Common myeloid progenitor, CD34-positive (primary cell): ENCODE results near the gene APBA1.

Experiments
- CTCF ChIA-PET: fragments of 350-600 bp; sonication (Branson Sonifier 250); formaldehyde crosslinking; loops from one replicate; lab custom pipeline; 2021; ENCODE audit warnings: antibody characterized with exemption; lab: Charles Lee
- POLR2A ChIA-PET: fragments of 350-600 bp; sonication (Branson Sonifier 250); formaldehyde crosslinking; loops from one replicate; lab custom pipeline; 2021; ENCODE audit warnings: antibody characterized with exemption; lab: Charles Lee
- DNase-seq, 3 donors: peaks; one replicate each; pipeline versions ENCODE4 v3.0.0 to v3.0.0-alpha.2; 2013
- H3K27ac ChIP-seq, 2 experiments: 1 replicate in 1 of 2; 2 replicates in 1 of 2; pipeline ENCODE4 v1.7.0; 2013; ENCODE audit warnings: inconsistent platforms in 2 of 2, low read length in 2 of 2, mild to moderate bottlenecking in 2 of 2, low read depth in 1 of 2, moderate library complexity in 1 of 2; ENCODE audit not compliant: severe bottlenecking in 2 of 2, insufficient read depth in 1 of 2, poor library complexity in 1 of 2
- H3K27me3 ChIP-seq, 5 experiments: replicated peaks in 2 of 5; 1 replicate in 3 of 5; 2 replicates in 2 of 5; pipeline versions ENCODE4 v1.6.1 to v1.7.0; 2013; ENCODE audit warnings: low read length in 4 of 5, mild to moderate bottlenecking in 2 of 5, moderate library complexity in 2 of 5, inconsistent platforms in 1 of 5; ENCODE audit not compliant: insufficient read depth in 5 of 5, control insufficient read depth in 4 of 5
- H3K36me3 ChIP-seq, 4 experiments: 1 replicate in 2 of 4; 2 replicates in 2 of 4; pipeline versions ENCODE4 v1.6.1 to v1.7.0; 2013; ENCODE audit warnings: low read length in 3 of 4, control low read depth in 1 of 4, mild to moderate bottlenecking in 1 of 4; ENCODE audit not compliant: control insufficient read depth in 4 of 4, insufficient read depth in 4 of 4
- H3K4me1 ChIP-seq, 4 experiments: 1 replicate in 3 of 4; 2 replicates in 1 of 4; pipeline versions ENCODE4 v1.6.1 to v1.7.1; 2013; ENCODE audit warnings: low read length in 3 of 4, mild to moderate bottlenecking in 3 of 4, control low read depth in 1 of 4, inconsistent platforms in 1 of 4, moderate library complexity in 1 of 4; ENCODE audit not compliant: control insufficient read depth in 4 of 4, insufficient read depth in 4 of 4; ENCODE audit errors: control extremely low read depth in 1 of 4
- H3K4me3 ChIP-seq, 7 experiments: 1 replicate in 4 of 7; 2 replicates in 3 of 7; pipeline versions ENCODE4 v1.5.1 to v1.7.0; 2013; ENCODE audit warnings: mild to moderate bottlenecking in 7 of 7, low read length in 6 of 7, moderate library complexity in 6 of 7, inconsistent platforms in 2 of 7, low read depth in 2 of 7, control low read depth in 1 of 7; ENCODE audit not compliant: insufficient read depth in 4 of 7, control insufficient read depth in 1 of 7; ENCODE audit errors: extremely low read depth in 1 of 7
- H3K9me3 ChIP-seq, 5 experiments: 1 replicate in 4 of 5; 2 replicates in 1 of 5; pipeline versions ENCODE4 v1.6.1 to v1.7.1; 2013; ENCODE audit warnings: low read length in 4 of 5, mild to moderate bottlenecking in 2 of 5, inconsistent platforms in 1 of 5, low read depth in 1 of 5, moderate library complexity in 1 of 5; ENCODE audit not compliant: control insufficient read depth in 4 of 5, insufficient read depth in 2 of 5; ENCODE audit errors: control extremely low read depth in 1 of 5
- WGBS: methylation state at CpG from one replicate; pipeline ENCODE4 v1.1.5; 2013; ENCODE audit not compliant: insufficient coverage; 5-methylcytosine and 5-hydroxymethylcytosine counted together

The APBA1 gene

GRCh38 chr9:69519470-69520240 lies 152.5 kb downstream of the APBA1 start:
- Histone ChIP-seq H3K4me1 (no peaks in the 10 kb centered on the region), H3K4me3 (no peak overlapping the region), H3K36me3 (no peaks in the 10 kb centered on the region), H3K27ac (no peak overlapping the region), H3K9me3 (peaks cover 0 to 9% (median 0%) of the 10 kb centered on the region in 5 experiments), H3K27me3 (no peaks in the 10 kb centered on the region)
- no peak for DNase-seq
- 100% methylated on average over 1 of the region's 5 CpGs for WGBS
- ChIA-PET POLR2A (no interaction called here), CTCF (no interaction called here)

GRCh38 chr9:69516353-69517322 lies 155.5 kb downstream of the APBA1 start:
- ChIA-PET CTCF (interaction anchor here (1.6 kb wide), 1 partner anchor 10 kb away, joined by 3 read pairs; no protein-coding TSS in a partner anchor), POLR2A (no interaction called here)
- H3K4me3 ChIP-seq, result no peak overlapping the region
- peaks cover 0 to 9% (median 0%) of the 10 kb centered on the region in 5 experiments for H3K9me3 ChIP-seq
- no peaks in the 10 kb centered on the region for H3K4me1 ChIP-seq
- H3K27ac ChIP-seq, result no peak overlapping the region
- H3K27me3 ChIP-seq, result no peaks in the 10 kb centered on the region
- DNase-seq, result no peak
- no peaks in the 10 kb centered on the region for H3K36me3 ChIP-seq
- 95% methylated on average over 110 of the region's 111 CpGs for WGBS

- Histone ChIP-seq H3K36me3 (no peaks in the 10 kb centered on the region), H3K27me3 (no peaks in the 10 kb centered on the region), H3K4me1 (no peaks in the 10 kb centered on the region), H3K4me3 (no peak overlapping the region), H3K9me3 (peaks cover 0 to 9% (median 0%) of the 10 kb centered on the region in 5 experiments), H3K27ac (no peak overlapping the region)
- POLR2A ChIA-PET, result no interaction called here
- WGBS, result 97% methylated on average over 22 of the region's 23 CpGs
- CTCF ChIA-PET, result no interaction called here
- DNase-seq, result no peak
Measured at GRCh38 chr9:69515810-69516209, 156.4 kb downstream of the APBA1 start.

DNA sequence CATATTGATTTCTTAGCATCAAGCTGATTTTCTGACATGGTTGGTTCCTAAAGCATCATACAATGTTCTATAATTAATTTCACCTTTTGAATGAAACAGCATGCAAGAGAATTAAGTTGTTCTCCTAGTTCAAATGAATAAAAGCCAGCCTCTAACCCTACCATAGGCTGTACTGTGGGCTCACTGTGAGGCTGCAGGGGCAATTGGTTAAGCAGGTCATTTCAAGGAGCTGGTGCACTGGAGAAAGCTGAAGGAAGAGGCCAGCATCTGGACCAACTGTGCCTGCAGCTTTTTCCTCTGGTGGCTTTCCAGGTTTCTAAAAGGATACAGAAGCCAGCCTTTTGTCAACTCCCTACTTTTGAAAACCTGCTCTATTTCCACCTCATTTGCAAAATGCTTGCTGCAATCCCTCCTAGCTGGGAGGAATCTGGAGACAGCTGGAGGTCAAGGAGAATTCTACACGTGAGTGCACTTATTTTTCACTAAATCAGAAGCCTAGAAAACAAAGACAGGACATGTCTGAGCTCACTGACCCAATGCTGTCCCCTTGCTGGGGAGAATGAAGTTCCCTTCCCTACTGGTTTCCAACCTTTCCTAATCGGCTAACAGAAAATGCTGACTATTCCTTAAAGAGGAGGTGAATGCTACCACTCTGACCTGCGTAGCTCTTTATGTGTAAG lies 158.9 kb downstream of the APBA1 start:
- no peak for DNase-seq
- H3K4me3 ChIP-seq, result no peak overlapping the region
- H3K27me3 ChIP-seq, result no peaks in the 10 kb centered on the region
- H3K36me3 ChIP-seq, result no peaks in the 10 kb centered on the region
- H3K27ac ChIP-seq, result no peak overlapping the region
- ChIA-PET POLR2A (no interaction called here), CTCF (interaction anchor here (1.6 kb wide), 1 partner anchor 15 kb away, joined by 5 read pairs; no protein-coding TSS in a partner anchor)
- H3K4me1 ChIP-seq, result no peaks in the 10 kb centered on the region
- peaks cover 0 to 9% (median 0%) of the 10 kb centered on the region in 5 experiments for H3K9me3 ChIP-seq
- 100% methylated on average over 1 of the region's 3 CpGs for WGBS

DNA sequence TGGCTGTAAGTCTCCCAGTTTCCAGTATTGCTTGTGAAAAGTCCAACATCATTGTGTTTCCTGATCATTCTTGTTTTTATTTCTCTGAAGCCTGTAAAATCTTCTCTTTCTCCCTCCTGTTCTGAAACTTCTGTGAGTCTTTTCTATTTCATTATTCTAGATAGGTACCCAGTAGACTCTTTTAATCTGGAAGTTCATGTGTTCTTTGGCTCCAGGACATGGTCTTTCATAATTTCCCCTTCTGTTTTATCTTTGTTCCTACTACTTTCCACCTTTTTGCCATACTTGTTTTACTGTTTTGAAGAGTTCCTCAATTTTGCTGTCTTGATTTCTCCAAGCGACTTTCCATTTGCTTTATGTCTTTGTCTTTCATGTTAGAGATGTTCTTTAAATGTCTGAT lies 168.1 kb downstream of the APBA1 start:
- POLR2A ChIA-PET, result no interaction called here
- no peak for DNase-seq

DNA sequence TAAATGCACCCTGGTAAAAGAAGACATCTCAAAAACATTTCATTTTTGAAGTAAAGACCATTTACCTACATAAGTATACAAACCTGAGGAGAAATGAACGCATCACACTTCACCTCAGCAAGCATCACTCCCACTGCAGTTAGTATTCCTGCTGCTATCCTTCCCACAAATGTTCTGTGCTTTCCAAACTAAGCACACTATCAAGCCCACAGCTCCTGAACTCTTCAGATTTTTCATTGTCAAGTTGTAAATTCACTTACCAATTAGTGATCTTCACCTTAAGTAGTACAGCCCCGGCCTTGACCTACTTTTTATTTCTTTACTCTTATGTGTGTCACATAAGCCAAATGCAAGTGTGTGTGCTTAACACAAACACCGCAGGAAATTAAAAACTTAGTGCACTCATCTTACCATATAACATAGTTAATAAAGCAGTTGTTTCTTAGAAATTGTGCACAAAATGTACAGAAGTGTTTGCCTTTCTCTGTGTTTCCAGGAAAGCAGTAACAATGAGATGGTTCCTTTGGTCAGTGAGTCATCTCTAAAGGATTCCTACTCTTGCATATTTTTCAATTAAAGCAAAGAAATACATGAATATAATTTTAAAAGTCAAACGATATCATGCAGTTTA lies 169.4 kb downstream of the APBA1 start:
- Histone ChIP-seq H3K9me3 (no peaks in the 10 kb centered on the region), H3K27ac (no peak overlapping the region), H3K36me3 (no peaks in the 10 kb centered on the region), H3K27me3 (no peaks in the 10 kb centered on the region), H3K4me1 (no peaks in the 10 kb centered on the region), H3K4me3 (no peak overlapping the region)
- CTCF ChIA-PET, result no interaction called here
- no peak for DNase-seq
- POLR2A ChIA-PET, result no interaction called here
- 87% methylated on average over 3 of the region's 4 CpGs for whole genome bisulfite sequencing

More for the DNA sequence above, 168.1 kb downstream of the APBA1 start:
- no peaks in the 10 kb centered on the region for H3K9me3 ChIP-seq
- H3K27ac ChIP-seq, result no peak overlapping the region
- no peaks in the 10 kb centered on the region for H3K27me3 ChIP-seq
- no peak overlapping the region for H3K4me3 ChIP-seq
- no peaks in the 10 kb centered on the region for H3K36me3 ChIP-seq
- 83% methylated on average over 1 of the region's 1 CpG for WGBS
- CTCF ChIA-PET, result no interaction called here
- no peaks in the 10 kb centered on the region for H3K4me1 ChIP-seq
